ENCODE results near the gene GPC5.

GPC5 gene

GRCh38 chr13:91598655-91599054 is 200.2 kb downstream of the GPC5 start:
- DNase-seq = no peak

- DNase-seq = no peak
These were observed 202.9 kb downstream of the GPC5 start for GRCh38 chr13:91601273-91601672.

GRCh38 chr13:91601807-91602206 is 203.4 kb downstream of the GPC5 start:
- DNase-seq = no peak

DNA sequence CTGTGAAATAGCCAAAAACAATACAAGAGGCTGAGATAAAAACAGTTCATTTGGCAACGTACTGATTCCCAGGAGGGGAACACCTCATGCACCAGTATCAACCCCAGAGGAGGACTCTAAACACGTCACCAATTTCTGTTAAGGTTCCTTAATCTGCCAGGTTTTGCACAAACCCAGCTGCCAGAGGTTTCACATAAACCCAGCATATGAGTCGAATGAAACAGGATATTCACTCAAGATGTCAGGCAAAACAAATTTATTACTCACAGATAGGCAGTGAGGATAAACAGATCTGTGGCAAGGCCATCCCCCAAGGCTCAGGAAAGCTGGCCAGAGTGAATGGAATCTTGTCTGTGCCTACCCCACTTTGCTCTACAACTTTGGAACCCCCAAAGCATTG is 210.9 kb downstream of the GPC5 start:
- DNase-seq = no peak

GRCh38 chr13:91618315-91618714 is 219.9 kb downstream of the GPC5 start:
- no peak for DNase-seq

- no peak for DNase-seq
These were observed 222.3 kb downstream of the GPC5 start for GRCh38 chr13:91620670-91621141.

GRCh38 chr13:91621161-91621560 is 222.7 kb downstream of the GPC5 start:
- DNase-seq = no peak

- no peak for DNase-seq
These were observed 223.5 kb downstream of the GPC5 start for GRCh38 chr13:91621963-91622362.

DNA sequence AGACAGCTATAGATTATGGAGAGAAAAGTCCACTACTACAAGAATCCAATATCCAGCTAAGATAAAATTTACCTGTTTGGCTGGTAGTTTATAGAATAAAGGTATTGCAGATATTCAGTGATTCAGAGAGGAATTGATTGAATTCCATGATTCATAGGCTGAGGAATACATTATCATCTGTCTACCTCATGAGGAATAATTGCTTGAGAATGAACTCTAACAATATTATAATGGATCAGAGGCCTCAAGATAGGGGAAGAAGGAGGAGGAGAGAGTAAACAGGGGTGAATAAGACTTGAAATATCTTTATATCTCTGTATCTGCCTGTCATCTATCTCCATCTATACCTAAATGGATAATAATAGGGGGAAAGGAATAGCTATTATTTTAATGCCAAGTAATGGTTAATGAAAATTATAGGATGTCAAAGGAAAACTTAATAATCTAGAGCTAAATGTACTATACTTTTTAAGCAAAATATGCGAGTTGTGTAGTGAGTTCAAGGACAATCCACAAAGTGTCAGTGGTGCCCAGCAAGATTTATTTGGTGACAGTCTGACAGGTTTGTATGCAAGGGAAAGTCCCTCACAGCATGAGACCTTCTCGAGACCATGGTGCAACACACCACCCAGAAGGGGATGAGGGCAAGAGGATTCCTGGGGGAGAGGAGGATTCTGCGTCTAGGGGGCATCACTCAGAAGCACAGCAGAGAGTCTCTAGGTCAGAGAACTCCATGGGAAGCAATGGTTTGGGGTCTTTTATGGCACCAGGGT is 224.5 kb downstream of the GPC5 start:
- no peak for DNase-seq

DNA sequence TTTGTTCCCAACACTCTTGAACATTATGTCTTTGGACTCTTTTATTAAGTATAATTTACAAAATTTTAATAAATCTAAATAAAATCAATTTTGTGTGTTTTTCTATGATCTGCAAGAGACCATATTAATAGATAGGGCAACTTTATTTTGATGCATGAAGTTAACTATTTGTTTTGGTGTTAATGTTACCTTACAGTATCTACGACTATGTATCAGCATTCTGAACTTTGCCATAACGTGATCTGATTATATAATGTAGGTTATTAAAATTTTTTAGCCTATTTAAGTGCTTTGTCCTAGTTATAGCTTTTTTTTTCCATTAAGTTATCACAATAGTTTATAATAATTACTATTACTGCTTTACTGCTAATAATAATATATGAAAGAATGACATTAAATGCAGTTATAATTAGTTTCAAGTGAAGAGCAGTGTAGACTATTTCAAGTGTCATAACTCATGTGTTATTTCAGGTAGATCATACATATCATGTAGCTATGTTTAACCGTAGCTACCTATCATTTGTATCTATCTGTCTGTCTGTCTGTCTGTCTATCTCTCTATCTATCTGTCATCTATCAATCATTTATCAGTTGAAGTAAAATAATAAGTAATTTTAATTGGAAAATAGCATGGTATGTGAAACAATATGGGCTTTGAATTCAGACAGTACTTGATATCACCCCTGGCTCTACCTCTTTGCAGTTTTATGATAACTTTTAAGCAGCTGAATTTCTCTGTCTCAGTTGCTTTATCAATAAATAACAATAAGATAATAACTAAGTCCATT is 229.7 kb downstream of the GPC5 start:
- DNase-seq = no peak

- no peak for DNase-seq
These were observed 232.5 kb downstream of the GPC5 start for GRCh38 chr13:91630946-91631345.

DNA sequence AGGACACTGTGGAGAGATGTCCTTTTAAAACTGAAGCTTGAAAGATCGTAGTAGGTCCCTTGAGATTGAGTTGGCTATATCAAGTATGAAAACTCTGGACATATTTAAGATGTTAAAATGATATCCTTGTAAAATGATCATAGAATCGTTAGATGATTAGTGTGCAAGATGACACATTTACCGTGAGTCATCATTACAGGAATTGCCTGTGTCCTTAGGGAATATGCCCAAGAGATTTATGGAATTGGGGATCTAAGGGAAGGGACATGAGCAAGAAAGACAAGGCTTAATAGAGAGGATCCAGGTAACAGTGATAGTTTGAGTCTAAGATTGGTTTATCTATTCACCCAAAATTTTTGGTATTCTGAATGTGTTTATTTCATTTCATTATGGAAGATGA is 233.7 kb downstream of the GPC5 start:
- no peak for DNase-seq

DNA sequence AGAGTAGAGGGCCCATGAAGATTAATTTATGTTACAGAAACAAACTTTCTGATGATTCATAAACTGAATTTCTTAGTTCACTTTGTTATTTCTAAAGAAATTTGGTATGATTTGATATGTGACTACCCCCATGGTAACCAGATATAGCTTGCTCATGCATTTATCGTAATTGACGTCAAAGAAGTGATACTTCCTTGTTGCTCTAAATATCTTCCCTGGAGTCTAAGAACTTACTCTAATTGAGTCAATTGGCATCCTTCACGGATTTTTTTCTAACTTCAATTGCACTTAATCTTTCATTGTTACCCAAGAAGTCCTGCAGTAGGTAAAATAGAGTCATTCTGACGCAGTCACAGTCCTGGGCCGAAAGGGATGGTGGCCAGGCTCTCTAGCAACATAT is 240.9 kb downstream of the GPC5 start:
- DNase-seq = no peak

DNA sequence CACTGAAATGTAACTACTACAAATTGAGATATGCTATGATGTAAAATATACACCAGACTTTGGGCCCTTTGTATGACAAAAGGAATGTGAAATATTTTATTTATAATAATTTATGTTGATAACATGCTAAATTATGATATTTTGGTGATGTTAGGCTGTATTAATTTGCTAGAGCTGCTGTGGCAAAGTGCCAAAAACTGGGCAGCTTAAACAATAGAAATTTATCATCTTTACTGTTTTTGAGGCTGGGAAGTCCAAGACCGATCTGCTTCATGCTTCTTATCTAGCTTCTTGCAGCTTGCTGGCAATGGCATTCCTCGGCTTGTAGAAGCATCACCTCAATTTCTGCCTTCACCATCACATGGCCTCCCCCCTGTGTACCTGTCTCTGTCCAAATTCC is 245.0 kb downstream of the GPC5 start:
- DNase-seq = no peak

- no peak for DNase-seq
These were observed 246.4 kb downstream of the GPC5 start for GRCh38 chr13:91644806-91645205.

GRCh38 chr13:91647361-91647990 is 249.1 kb downstream of the GPC5 start:
- DNase-seq = no peak

DNA sequence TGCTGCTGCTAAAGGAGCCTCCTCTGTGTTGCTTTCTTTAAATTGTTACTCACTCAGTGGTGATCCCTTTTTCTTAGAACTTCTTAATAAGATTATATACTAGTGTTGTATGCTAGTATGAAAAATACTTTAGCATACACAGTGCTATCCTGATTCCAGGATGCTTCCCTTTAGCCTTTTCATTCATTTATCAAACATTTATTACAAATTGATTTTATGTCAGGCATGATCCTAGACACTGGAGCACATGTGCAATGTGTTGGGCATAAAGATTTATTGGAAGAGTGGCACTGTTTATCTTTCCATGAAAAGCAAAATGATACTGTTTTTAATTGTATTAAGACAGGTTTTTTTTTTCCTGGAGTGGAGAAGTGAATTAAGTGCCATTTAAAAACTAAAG is 249.6 kb downstream of the GPC5 start:
- no peak for DNase-seq

GRCh38 chr13:91649456-91649855 is 251.0 kb downstream of the GPC5 start:
- DNase-seq = no peak

DNA sequence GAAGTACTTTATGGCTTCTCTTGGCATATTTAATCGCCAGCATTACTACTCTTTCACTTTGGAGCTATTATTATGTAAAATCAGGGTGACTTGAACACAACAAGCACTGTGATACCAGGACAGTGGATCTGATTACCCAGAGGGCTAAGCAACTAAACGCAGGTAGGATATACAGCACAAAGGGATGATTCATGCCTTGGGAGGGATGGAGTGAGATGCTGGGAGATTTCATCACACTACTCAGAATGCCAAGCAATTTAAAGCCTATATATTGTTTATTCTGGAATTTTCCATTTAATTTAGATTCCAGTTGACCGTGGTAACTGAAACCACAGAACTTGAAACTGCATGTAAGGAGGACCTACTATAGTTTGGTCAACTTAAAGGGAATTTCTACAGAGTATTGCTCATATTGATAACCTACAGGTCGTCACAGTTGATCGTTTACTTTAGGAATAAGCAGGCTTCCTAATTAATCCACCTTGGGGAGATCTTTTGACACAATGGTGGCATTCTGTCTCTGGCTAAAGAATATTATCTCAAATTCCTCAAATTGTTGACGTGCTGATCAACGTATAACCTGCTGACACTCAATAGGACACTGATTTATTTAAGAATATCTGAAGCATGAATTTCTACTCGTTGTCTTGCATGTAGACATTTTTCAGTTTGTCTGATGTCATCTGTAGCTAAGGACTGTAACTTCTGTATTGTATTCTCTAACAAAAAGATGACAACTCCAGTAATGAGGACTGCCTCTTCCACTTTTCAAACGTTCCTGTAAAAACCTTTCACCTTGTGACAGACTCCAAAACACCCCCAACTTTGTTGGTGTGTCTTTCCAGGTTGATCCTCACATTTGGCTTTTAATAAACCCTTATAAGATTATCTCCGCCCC is 254.2 kb downstream of the GPC5 start:
- no peak for DNase-seq

DNA sequence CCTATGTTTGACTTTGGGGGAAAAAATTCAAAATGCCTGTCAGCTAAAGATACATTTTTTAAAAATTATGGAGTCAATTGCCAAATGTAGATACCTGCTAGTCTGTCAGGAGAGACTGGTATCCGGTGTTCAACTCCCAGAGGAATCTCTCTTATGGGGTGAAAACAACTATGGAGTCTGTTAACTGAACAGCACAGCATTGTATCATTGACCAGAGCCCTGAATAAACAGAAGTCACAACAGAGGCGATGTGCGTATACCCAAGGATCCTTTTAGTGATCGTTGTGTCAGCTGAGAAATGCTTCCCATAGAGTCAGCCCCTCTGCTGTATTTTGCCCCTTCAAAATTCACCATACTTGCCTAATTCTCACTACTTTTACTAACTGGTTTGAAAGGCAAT is 257.3 kb downstream of the GPC5 start:
- DNase-seq = no peak

DNA sequence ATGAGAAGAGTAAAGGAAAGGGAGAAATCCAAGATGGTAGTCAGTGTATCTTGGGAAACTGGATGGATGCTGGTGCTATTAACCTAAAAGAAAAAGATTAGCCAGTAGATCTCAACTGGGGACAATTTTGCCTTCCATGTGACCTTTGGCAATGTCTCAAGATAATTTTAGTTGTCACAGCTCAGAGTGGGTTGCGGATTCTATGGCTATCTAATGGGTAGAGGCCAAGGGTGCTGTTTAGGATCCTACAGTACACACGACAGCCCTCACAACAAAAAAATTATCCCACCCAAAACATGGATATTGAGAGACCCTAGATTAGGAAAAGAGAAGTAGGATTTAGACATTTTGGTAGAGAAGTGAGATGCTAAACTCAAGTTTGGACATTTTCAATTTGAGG is 258.9 kb downstream of the GPC5 start:
- DNase-seq = no peak

GRCh38 chr13:91659256-91660075 is 261.0 kb downstream of the GPC5 start:
- DNase-seq = no peak
